Loucy (cell line): Measurements from ENCODE around the gene MYCBPAP.

Experiments used
- EZH2phosphoT487 ChIP-seq: fragments of 200-600 bp; IDR thresholded peaks from 2 replicates; pipeline ENCODE4 v1.6.1; 2018; ENCODE audit warnings: antibody characterized with exemption, mild to moderate bottlenecking, moderate library complexity, borderline replicate concordance
- TF ChIP-seq, protein P1 (sequence below): fragments of 200-600 bp; sonication (generic); conservative IDR thresholded peaks from 2 replicates; pipeline ENCODE4 v1.5.1; 2014; ENCODE audit warnings: mild to moderate bottlenecking, antibody characterized with exemption, low read length

DNA sequence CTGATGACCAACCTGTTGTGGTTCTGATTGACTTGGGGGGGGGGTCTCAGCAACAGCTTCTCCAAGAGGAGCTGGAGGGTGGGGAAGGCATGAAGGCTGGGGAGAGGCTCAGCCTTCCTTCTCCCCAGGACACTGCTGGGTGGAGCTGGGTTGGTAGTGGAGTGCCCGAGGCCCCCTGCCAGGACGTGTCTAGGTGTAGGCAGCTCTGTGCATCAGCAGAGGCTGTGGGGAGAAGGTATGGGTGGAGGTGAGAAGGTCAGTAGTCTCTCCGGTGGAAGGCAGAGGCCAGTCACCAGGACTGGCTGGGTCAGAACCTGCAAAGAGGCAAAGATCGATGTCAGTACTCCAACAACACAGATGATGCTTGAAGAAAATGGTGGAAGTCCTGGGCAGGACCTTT, 43.5 kb upstream of the MYCBPAP start:
- TF ChIP-seq, protein P1, sequence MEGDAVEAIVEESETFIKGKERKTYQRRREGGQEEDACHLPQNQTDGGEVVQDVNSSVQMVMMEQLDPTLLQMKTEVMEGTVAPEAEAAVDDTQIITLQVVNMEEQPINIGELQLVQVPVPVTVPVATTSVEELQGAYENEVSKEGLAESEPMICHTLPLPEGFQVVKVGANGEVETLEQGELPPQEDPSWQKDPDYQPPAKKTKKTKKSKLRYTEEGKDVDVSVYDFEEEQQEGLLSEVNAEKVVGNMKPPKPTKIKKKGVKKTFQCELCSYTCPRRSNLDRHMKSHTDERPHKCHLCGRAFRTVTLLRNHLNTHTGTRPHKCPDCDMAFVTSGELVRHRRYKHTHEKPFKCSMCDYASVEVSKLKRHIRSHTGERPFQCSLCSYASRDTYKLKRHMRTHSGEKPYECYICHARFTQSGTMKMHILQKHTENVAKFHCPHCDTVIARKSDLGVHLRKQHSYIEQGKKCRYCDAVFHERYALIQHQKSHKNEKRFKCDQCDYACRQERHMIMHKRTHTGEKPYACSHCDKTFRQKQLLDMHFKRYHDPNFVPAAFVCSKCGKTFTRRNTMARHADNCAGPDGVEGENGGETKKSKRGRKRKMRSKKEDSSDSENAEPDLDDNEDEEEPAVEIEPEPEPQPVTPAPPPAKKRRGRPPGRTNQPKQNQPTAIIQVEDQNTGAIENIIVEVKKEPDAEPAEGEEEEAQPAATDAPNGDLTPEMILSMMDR: no peak
- TF ChIP-seq EZH2phosphoT487: no peak
